ENCODE results near the gene PRKAR1B.

DNA sequence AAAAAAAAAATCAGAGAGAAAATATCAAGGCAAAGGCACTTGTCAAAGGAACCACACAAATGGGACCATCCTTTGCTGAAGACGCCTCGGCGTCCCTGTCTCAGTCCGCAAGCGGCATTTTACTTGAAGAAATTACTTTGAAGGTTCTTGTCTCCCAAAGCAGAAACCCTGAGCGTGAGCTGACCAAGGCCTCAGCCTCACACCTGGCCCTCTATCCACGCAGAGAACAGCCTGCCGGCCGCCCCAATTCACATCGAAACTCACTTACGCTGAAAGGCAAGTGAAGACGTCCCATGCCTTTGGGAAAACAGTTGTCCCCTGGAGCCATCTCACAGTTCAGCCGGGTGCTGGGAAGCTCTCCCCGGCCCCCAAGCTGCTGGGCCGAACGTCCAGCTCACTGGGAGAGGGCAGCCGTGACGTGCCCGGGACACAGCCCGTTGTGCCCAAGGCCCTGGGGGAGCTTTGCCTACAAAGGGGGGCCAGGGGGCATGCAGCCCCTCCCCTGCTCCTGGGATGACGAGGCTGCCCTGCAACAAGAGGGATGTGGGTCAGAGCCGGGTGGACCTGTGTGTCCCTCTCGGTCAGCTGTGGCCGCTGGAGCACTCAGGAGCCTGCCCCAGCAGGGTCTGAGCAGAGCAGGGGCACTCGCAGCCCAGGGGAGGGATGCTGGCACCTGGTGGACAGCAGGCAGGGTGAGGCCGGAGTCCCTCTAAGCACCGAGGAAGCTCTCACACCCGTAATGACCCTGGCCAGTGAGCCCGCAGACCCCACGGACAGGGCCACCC is 157.8 kb downstream of the PRKAR1B start:
- no peak for TF ChIP-seq POLR2A (IDR thresholded peaks at IDR 0.05)
- no peak for TF ChIP-seq CTCF (IDR thresholded peaks at IDR 0.05 in 4 of 5, conservative IDR thresholded peaks at IDR 0.05 in 1 of 5)

All from gastrocnemius medialis (tissue), 4 donors.